ENCODE data around the gene PSMD11.

DNA sequence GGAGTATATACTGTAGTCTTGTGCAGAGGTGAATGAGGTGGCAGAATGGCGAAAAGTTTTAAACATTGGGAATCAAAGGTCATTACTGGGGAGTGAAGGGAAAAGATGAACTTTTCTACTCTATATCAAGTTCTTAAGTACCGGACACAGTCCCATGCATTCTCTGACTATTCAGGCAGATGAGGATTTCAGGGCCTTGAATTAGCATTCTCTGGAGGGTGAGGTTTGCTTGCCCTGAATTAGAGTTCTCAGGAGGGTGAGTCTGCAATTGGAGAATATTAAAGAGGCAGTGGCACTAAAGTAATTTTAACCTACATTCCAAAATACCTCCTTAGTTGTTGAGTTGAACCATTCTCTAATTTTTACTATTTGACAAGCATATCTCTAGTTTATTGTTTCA is 9.1 kb downstream of the PSMD11 start:
- TF ChIP-seq, protein P1, sequence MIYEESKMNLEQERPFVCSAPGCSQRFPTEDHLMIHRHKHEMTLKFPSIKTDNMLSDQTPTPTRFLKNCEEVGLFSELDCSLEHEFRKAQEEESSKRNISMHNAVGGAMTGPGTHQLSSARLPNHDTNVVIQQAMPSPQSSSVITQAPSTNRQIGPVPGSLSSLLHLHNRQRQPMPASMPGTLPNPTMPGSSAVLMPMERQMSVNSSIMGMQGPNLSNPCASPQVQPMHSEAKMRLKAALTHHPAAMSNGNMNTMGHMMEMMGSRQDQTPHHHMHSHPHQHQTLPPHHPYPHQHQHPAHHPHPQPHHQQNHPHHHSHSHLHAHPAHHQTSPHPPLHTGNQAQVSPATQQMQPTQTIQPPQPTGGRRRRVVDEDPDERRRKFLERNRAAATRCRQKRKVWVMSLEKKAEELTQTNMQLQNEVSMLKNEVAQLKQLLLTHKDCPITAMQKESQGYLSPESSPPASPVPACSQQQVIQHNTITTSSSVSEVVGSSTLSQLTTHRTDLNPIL (CRISPR knock-in tag; IDR thresholded peaks at IDR 0.05; ENCODE audit: low read depth) = no peak
- TF ChIP-seq ZNF70 (CRISPR knock-in tag; IDR thresholded peaks at IDR 0.05) (no peak), ZFP3 (CRISPR knock-in tag; IDR thresholded peaks at IDR 0.05) (no peak)
- TF ChIP-seq, protein P2, sequence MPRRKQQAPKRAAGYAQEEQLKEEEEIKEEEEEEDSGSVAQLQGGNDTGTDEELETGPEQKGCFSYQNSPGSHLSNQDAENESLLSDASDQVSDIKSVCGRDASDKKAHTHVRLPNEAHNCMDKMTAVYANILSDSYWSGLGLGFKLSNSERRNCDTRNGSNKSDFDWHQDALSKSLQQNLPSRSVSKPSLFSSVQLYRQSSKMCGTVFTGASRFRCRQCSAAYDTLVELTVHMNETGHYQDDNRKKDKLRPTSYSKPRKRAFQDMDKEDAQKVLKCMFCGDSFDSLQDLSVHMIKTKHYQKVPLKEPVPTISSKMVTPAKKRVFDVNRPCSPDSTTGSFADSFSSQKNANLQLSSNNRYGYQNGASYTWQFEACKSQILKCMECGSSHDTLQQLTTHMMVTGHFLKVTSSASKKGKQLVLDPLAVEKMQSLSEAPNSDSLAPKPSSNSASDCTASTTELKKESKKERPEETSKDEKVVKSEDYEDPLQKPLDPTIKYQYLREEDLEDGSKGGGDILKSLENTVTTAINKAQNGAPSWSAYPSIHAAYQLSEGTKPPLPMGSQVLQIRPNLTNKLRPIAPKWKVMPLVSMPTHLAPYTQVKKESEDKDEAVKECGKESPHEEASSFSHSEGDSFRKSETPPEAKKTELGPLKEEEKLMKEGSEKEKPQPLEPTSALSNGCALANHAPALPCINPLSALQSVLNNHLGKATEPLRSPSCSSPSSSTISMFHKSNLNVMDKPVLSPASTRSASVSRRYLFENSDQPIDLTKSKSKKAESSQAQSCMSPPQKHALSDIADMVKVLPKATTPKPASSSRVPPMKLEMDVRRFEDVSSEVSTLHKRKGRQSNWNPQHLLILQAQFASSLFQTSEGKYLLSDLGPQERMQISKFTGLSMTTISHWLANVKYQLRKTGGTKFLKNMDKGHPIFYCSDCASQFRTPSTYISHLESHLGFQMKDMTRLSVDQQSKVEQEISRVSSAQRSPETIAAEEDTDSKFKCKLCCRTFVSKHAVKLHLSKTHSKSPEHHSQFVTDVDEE (CRISPR knock-in tag; IDR thresholded peaks at IDR 0.05) = no peak
